Thoracic aorta (tissue), 2 donors: Measurements from ENCODE around the gene PRKCZ. TPM values are rescaled to one million over a fixed set of nuclear protein-coding genes. Genes with fewer than 3 reads are reported as not detected.

Source experiments
- ATAC-seq: fragments of 150-250 bp; one replicate; pipeline ENCODE4 v1.8.0; 2017; ENCODE audit warnings: low read depth; ENCODE audit not compliant: insufficient number of reproducible peaks, low FRiP score
- DNase-seq: peaks from one replicate; pipeline ENCODE4 v3.0.0-alpha.2; 2020; ENCODE audit warnings: low spot score
- H3K27ac ChIP-seq, 2 donors: fragments of 200-600 bp; sonication (generic); 1 replicate in 1 of 2; 2 replicates in 1 of 2; pipeline ENCODE4 v1.5.1; 2016; ENCODE audit warnings: mild to moderate bottlenecking in 2 of 2, moderate library complexity in 2 of 2
- H3K27me3 ChIP-seq: fragments of 200-600 bp; sonication (generic); replicated peaks from 2 replicates; pipeline ENCODE4 v1.6.0; 2016; ENCODE audit warnings: mild to moderate bottlenecking; ENCODE audit not compliant: insufficient read depth
- H3K36me3 ChIP-seq: fragments of 200-600 bp; sonication (generic); one replicate; pipeline ENCODE4 v1.5.1; 2016
- H3K4me1 ChIP-seq, 2 donors: fragments of 200-600 bp; sonication (generic); 1 replicate in 1 of 2; 2 replicates in 1 of 2; pipeline versions ENCODE4 v1.5.1 to v1.6.0; 2016; ENCODE audit warnings: low read depth in 2 of 2, mild to moderate bottlenecking in 1 of 2; ENCODE audit not compliant: control insufficient read depth in 1 of 2
- H3K4me3 ChIP-seq: fragments of 200-600 bp; sonication (generic); 2 replicates; pipeline ENCODE4 v1.5.1; 2016; ENCODE audit warnings: mild to moderate bottlenecking
- H3K9me3 ChIP-seq: fragments of 200-600 bp; sonication (generic); 2 replicates; pipeline ENCODE4 v1.5.1; 2016
- total RNA-seq, 2 donors: library from RNA; depleted of rRNA; stranded (reverse); fragments of >200 nt; gene quantifications; one replicate each; pipeline versions ENCODE4 v1.1.0 to v1.2.3, GENCODE V29; 2016
- TF ChIP-seq, protein P1 (sequence below): fragments of 200-600 bp; sonication (generic); IDR thresholded peaks from one replicate; pipeline ENCODE4 v1.5.1; 2019; ENCODE audit warnings: antibody characterized with exemption

The PRKCZ gene
- total RNA-seq, 2 donors from 2014 or later, result 0.68 TPM; not detected in 1

DNA sequence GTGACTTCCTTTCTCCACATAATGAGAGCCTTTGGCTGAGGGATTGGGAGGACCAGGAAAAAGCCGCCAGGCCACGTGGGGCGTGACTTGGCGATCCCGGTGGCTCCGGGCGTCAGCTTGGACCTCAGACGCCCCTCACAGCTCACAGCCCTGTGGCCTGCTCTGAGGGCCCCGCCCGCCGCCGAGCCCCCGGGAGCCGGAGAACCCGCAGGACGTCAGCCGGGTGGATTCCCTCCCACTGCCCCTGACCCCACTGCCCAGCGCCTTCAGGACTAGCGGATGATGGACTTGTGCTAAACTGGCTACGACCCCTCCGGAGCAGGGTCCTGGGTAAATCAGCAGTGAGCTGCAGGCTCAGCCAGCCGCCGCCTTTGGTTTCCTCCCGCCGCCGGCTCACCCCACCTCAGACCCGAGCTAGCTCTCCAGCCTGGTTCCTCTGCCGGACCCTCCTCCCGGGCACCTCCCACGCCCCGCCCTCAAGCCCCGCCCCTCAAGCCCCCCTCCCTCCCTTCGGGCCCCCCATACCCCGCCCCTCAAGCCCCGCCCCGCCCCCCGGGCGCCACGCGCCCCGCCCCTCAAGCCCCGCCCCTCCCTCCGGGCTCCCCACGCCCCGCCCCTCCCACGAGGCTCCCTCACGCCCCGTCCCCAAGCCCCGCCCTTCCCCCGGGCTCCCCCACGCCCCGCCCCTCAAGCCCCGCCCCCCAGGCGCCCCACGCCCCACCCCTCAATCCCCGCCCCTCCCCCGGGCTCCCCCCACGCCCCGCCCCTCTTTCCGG is 154.4 kb downstream of the PRKCZ start:
- Histone ChIP-seq H3K36me3 (no peaks in the 10 kb centered on the region), H3K27ac (peak overlapping the region; percentile 86 to 89), H3K4me1 (peaks cover 41 to 70% of the 10 kb centered on the region in 2 donors), H3K4me3 (peak overlapping the region; percentile 70), H3K9me3 (no peaks in the 10 kb centered on the region), H3K27me3 (no peaks in the 10 kb centered on the region)
- DNase-seq (no peak), ATAC-seq (peak; percentile 10)
- TF ChIP-seq, protein P1, sequence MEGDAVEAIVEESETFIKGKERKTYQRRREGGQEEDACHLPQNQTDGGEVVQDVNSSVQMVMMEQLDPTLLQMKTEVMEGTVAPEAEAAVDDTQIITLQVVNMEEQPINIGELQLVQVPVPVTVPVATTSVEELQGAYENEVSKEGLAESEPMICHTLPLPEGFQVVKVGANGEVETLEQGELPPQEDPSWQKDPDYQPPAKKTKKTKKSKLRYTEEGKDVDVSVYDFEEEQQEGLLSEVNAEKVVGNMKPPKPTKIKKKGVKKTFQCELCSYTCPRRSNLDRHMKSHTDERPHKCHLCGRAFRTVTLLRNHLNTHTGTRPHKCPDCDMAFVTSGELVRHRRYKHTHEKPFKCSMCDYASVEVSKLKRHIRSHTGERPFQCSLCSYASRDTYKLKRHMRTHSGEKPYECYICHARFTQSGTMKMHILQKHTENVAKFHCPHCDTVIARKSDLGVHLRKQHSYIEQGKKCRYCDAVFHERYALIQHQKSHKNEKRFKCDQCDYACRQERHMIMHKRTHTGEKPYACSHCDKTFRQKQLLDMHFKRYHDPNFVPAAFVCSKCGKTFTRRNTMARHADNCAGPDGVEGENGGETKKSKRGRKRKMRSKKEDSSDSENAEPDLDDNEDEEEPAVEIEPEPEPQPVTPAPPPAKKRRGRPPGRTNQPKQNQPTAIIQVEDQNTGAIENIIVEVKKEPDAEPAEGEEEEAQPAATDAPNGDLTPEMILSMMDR, result no peak

DNA sequence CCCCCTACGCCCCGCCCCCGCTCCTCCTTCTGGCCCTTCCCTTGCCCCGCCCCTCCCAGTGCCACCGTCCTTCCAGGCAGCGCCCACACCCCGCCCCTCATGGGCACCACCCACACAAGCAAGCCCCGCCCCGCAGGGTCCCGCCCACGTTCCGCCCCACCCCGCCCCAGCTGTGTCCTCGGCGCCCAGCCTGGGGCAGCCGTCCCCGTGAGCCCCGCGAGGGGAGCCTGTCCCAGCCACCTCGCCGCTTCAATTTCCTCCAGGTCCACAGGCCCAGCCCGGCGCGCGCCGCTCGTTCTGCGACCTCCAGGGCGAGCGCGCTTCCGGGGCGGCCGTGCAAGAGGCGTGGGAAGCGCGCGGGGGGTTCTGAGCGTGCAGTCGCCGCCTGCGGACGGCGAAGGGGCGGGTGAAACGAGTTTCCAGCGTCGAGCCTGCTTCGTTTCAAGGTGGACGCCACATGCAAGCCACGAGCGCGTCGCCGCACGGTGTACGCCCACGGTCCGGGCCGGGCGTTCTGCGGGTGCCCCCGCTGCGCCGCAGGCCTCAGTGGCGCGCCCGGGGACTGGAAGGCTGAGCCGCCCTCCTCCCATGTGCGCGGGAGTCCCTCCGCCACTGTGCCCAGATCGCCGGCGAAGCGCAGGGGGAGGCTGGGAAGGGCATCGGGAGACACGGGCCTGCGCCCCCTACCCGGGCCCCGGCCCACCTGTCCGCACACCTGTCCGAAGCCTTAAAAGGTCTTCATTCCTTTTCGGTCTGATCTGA is 155.2 kb downstream of the PRKCZ start:
- DNase-seq (peak; percentile 92), ATAC-seq (peak; percentile 39)
- no peaks in the 10 kb centered on the region for H3K27me3 ChIP-seq
- H3K36me3 ChIP-seq, result no peaks in the 10 kb centered on the region
- peak overlapping the region; percentile 74 for H3K4me3 ChIP-seq
- H3K4me1 ChIP-seq, result peaks cover 40 to 70% of the 10 kb centered on the region in 2 donors
- TF ChIP-seq, protein P1, result no peak
- H3K27ac ChIP-seq, result peak overlapping the region; percentile 96 to 98
- no peaks in the 10 kb centered on the region for H3K9me3 ChIP-seq

DNA sequence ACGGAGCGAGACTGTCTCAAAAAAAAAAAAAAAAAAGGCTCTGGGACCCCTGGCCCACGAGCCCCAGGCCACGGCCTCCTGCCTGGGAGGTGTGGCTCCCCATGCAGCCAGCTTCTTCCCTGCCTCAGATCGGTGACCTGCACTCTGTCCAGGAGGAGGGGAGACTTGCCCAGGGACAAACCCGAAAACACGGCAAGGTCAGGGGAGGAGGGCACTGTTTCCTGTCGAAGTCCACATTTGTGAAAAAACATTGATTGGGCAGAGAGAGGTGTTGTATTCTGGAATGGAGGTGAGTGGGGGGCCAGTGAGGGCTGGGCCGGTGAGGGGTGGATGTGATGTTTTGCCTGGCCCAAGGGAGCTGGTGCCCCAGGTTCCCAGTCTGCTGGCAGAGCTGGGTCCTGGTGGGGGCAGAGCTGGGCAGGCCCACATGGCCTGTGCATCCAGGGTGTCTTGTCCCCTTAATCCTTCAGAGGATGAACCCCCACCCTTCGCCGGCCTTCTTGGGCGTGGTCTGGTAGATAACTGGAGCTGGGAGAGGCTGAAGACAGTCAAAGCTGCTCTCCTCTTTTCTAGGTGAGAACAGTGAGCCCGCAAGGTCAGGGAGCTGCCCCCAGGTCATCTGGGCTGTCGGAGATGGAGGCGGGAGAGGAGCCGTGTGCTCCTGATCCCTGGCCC is 156.7 kb downstream of the PRKCZ start:
- peak overlapping the region; percentile 54 for H3K4me3 ChIP-seq
- no peaks in the 10 kb centered on the region for H3K27me3 ChIP-seq
- TF ChIP-seq, protein P1, result no peak
- no peak for ATAC-seq
- H3K9me3 ChIP-seq, result no peaks in the 10 kb centered on the region
- DNase-seq, result no peak
- H3K36me3 ChIP-seq, result no peaks in the 10 kb centered on the region
- H3K4me1 ChIP-seq, result peaks cover 41 to 73% of the 10 kb centered on the region in 2 donors
- H3K27ac ChIP-seq, result peak overlapping the region; percentile 96 to 98

DNA sequence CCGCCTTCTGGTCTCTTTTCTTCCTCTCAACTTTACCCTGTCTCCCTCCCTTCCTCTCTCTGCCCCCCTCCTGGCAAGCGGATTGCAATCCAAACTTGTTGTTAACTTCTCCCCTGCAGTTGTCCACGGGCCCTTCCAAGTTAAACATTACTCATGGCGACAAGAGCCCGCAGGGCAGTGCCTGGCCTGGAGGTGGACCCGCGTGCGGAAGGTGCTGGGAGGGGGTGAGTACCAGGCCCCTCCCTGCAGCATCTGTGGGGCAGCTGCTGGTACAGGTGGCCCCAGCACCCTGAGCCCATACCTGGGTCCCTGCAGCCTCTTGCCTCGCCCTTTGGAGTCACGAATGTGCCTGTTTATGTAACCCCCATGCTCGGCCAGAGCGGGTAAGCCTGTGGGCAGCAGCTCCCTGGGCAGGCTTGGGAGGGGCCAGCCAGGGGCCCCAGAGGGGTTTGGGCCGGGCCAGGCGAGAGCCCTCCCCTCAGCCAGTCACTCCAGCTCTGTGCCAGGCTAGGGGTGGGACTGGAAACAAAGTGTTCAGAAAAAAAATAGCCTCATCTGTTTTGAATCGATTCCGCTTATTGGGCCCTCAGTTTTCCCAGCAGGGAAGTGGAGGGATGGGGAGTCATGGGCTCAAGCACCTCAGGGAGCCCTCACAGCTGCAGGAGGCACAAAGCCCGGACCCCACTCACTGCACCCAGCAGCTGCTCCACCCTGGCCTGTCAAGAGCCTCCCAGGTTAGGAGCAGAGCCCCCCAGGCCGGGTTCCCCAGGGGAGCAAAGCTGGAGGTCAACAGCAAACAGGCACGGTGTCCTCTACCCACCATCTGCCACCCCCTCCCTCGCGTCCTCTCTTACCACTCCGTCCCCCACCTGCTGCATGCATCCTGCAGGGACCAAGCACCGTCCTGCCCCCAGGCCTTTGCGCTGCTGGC is 158.4 kb downstream of the PRKCZ start:
- peak; percentile 94 for DNase-seq
- peaks cover 53 to 83% of the 10 kb centered on the region in 2 donors for H3K4me1 ChIP-seq
- peak; percentile 59 for ATAC-seq
- peak overlapping the region; percentile 96 to 98 for H3K27ac ChIP-seq
- H3K27me3 ChIP-seq, result no peaks in the 10 kb centered on the region
- TF ChIP-seq, protein P1, result peak; percentile 25
- H3K4me3 ChIP-seq, result peak overlapping the region; percentile 64
- H3K9me3 ChIP-seq, result no peaks in the 10 kb centered on the region
- H3K36me3 ChIP-seq, result no peaks in the 10 kb centered on the region
